ENCODE measurements around the gene UST. TPM values are rescaled to one million over a fixed set of nuclear protein-coding genes. Genes with fewer than 3 reads are reported as not detected.

The UST gene
- total and polyA plus RNA-seq, 9 of the 15 experiments (the other 6 are each of a cell fraction or from before 2014, with no cell fraction given), result 0.04 to 0.10 TPM; not detected in 7

- intact Hi-C loops (cut with micrococcal nuclease), result no loop called here
- ChIA-PET POLR2A (no interaction called here), CTCF (ENCODE audit: low intra/inter-chr PET ratio) (no interaction called here)
- no peak overlapping the region for H3K9ac ChIP-seq (ENCODE audit: insufficient read depth in 1 of 2, low read depth in 2 of 2, low read length in 2 of 2)
- FAIRE-seq (no peak), DNase-seq (ENCODE audit: extremely low read depth in 1 of 4, low spot score in 3 of 4) (no peak), ATAC-seq (no peak)
- no peaks in the 10 kb centered on the region for H4K20me1 ChIP-seq (replicated peaks; ENCODE audit: control insufficient read depth, insufficient read depth, low read length)
- H3K36me3 ChIP-seq (ENCODE audit: control insufficient read depth, insufficient read depth, low read length), result no peaks in the 10 kb centered on the region
- peaks cover 0 to 4% of the 10 kb centered on the region in 2 experiments; a peak in 2 of 5 replicates for H3K27me3 ChIP-seq (ENCODE audit: control insufficient read depth in 2 of 2, insufficient read depth in 2 of 2, low read length in 2 of 2)
- no peak overlapping the region for H3K4me3 ChIP-seq
- H2AFZ ChIP-seq (ENCODE audit: low read depth, low read length), result no peak overlapping the region
- TF ChIP-seq, protein P1, sequence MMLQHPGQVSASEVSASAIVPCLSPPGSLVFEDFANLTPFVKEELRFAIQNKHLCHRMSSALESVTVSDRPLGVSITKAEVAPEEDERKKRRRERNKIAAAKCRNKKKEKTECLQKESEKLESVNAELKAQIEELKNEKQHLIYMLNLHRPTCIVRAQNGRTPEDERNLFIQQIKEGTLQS (IDR thresholded peaks at IDR 0.05), result no peak
- TF ChIP-seq, protein P1 (CRISPR knock-in tag; conservative IDR thresholded peaks at IDR 0.05), result no peak
- no peak for TF ChIP-seq ARID3A (IDR thresholded peaks at IDR 0.05; ENCODE audit: borderline replicate concordance, low read depth, low read length)
- no peak for TF ChIP-seq MYNN (IDR thresholded peaks at IDR 0.05)
- TF ChIP-seq MYNN (CRISPR knock-in tag; IDR thresholded peaks at IDR 0.05), result no peak
- no peak for TF ChIP-seq ETS1 (conservative IDR thresholded peaks at IDR 0.05; ENCODE audit: control insufficient read depth, low read depth, low read length)
- no peak for TF ChIP-seq STAG1 (CRISPR knock-in tag; IDR thresholded peaks at IDR 0.05; ENCODE audit: borderline replicate concordance)
- no peak for TF ChIP-seq SIX5 (IDR thresholded peaks at IDR 0.05; ENCODE audit: borderline replicate concordance in 1 of 2, insufficient read depth in 1 of 2, low read depth in 1 of 2, low read length in 2 of 2)
- no peak for TF ChIP-seq KDM2B (CRISPR knock-in tag; IDR thresholded peaks at IDR 0.05)
- TF ChIP-seq NFIC (IDR thresholded peaks at IDR 0.05), result no peak
- H3K9me1 ChIP-seq (ENCODE audit: control insufficient read depth, insufficient read depth, low read length), result no peaks in the 10 kb centered on the region
- BruUV-seq (replicated peaks), result no TSS peak
- H3K27ac ChIP-seq (ENCODE audit: extremely low read depth, low read depth, low read length), result no peak overlapping the region
- no peaks in the 10 kb centered on the region for H3K79me2 ChIP-seq (ENCODE audit: control insufficient read depth, insufficient read depth, low read length)
- WGBS (ENCODE audit: insufficient coverage, low coverage, missing lambda C conversion rate), result 0% methylated on average over 5 of the region's 5 CpGs
- H3K4me1 ChIP-seq (replicated peaks in 1 of 2; ENCODE audit: control insufficient read depth in 2 of 2, insufficient read depth in 2 of 2, low read length in 2 of 2), result no peaks in the 10 kb centered on the region
- 0 out of 2 replicates have a peak, but pooled peaks cover 2% of the 10 kb centered on the region for H3K9me3 ChIP-seq (replicated peaks; ENCODE audit: control insufficient read depth, insufficient read depth, low read depth, low read length)
- in situ Hi-C loops (cut with MboI), result no loop called here
- no peak overlapping the region for H3K4me2 ChIP-seq (ENCODE audit: insufficient read depth, low read length)
Measured at GRCh38 chr6:148811459-148811858, 64.6 kb downstream of the UST start.
